ENCODE measurements around the gene ZBTB26. TPM values are rescaled to one million over a fixed set of nuclear protein-coding genes. Genes with fewer than 3 reads are reported as not detected.
A peak's percentile ranks its signal among the peaks of the same experiment; 100 is the strongest.

Gene ZBTB26
- total RNA-seq, 1 donor from 2014 or later, result 8.2 TPM

- Histone ChIP-seq H3K9me3 (no peaks in the 10 kb centered on the region), H3K36me3 (no peaks in the 10 kb centered on the region), H3K27me3 (no peaks in the 10 kb centered on the region), H3K4me3 (no peak overlapping the region), H3K4me1 (peaks cover 18% of the 10 kb centered on the region), H3K27ac (no peak overlapping the region)
- intact Hi-C loops (cut with DNase I), result no loop called here
- DNase-seq, result no peak
- no peak for ATAC-seq
- TF ChIP-seq CTCF (IDR thresholded peaks at IDR 0.05), result no peak
Observed at GRCh38 chr9:122944960-122945888, 13.9 kb upstream of the ZBTB26 start.

GRCh38 chr9:122941582-122942234 is 10.4 kb upstream of the ZBTB26 start:
- intact Hi-C loops (cut with DNase I), result no loop called here
- ATAC-seq, result no peak

GRCh38 chr9:122940749-122941581 is 9.7 kb upstream of the ZBTB26 start, which contains the start of gene RABGAP1:
Gene RABGAP1 (plus strand): TSS chr9:122941020. CDS start chr9:122957060, 16,040 bp downstream.
- peaks cover 16% of the 10 kb centered on the region for H3K36me3 ChIP-seq
- peak within 1 kb of the TSS; percentile 86 for H3K27ac ChIP-seq
- H3K4me1 ChIP-seq, result peaks cover 10% of the 10 kb centered on the region
- peak; percentile 99 for ATAC-seq
- no peaks in the 10 kb centered on the region for H3K27me3 ChIP-seq
- intact Hi-C loops (cut with DNase I), result no loop called here
- DNase-seq, result peak; percentile 100
- TF ChIP-seq CTCF (IDR thresholded peaks at IDR 0.05), result no peak
- peak within 1 kb of the TSS; percentile 79 for H3K4me3 ChIP-seq
- H3K9me3 ChIP-seq, result no peaks in the 10 kb centered on the region

More at GRCh38 chr9:122941582-122942234, 10.4 kb upstream of the ZBTB26 start:
- no peaks in the 10 kb centered on the region for H3K27me3 ChIP-seq
- H3K9me3 ChIP-seq, result no peaks in the 10 kb centered on the region
- H3K27ac ChIP-seq, result peak overlapping the region; percentile 86
- peak overlapping the region; percentile 79 for H3K4me3 ChIP-seq
- DNase-seq, result no peak
- H3K4me1 ChIP-seq, result peaks cover 10% of the 10 kb centered on the region
- peaks cover 10% of the 10 kb centered on the region for H3K36me3 ChIP-seq
- no peak for TF ChIP-seq CTCF (IDR thresholded peaks at IDR 0.05)

GRCh38 chr9:122940454-122940748 is 9.1 kb upstream of the ZBTB26 start:
- Histone ChIP-seq H3K27ac (peak overlapping the region; percentile 86), H3K27me3 (no peaks in the 10 kb centered on the region), H3K36me3 (peaks cover 16% of the 10 kb centered on the region), H3K4me3 (peak overlapping the region; percentile 79), H3K9me3 (no peaks in the 10 kb centered on the region), H3K4me1 (peaks cover 10% of the 10 kb centered on the region)
- ATAC-seq, result no peak
- no peak for DNase-seq
- TF ChIP-seq CTCF (IDR thresholded peaks at IDR 0.05), result no peak
- intact Hi-C loops (cut with DNase I), result no loop called here

GRCh38 chr9:122939601-122940000 is 8.3 kb upstream of the ZBTB26 start:
- Histone ChIP-seq H3K9me3 (no peaks in the 10 kb centered on the region), H3K27me3 (no peaks in the 10 kb centered on the region), H3K4me1 (peaks cover 10% of the 10 kb centered on the region), H3K27ac (no peak overlapping the region), H3K36me3 (peaks cover 16% of the 10 kb centered on the region), H3K4me3 (no peak overlapping the region)
- intact Hi-C loops (cut with DNase I), result no loop called here
- DNase-seq (no peak), ATAC-seq (no peak)
- TF ChIP-seq CTCF (IDR thresholded peaks at IDR 0.05), result no peak

Data from upper lobe of right lung (tissue), 1 donor.